HepG2 (cell line): ENCODE results near the gene TLX1. TPM values are rescaled to one million over a fixed set of nuclear protein-coding genes. Genes with fewer than 3 reads are reported as not detected.
A peak's percentile ranks its signal among the peaks of the same experiment; 100 is the strongest.

Experiments used
- ATF6 ChIP-seq: sonication (generic); formaldehyde crosslinking; conservative IDR thresholded peaks from 2 replicates; pipeline ENCODE4 v1.4.0; 2020; ENCODE audit warnings: missing genetic modification reagents
- CSRNP1 ChIP-seq: sonication (generic); formaldehyde crosslinking; IDR thresholded peaks from 2 replicates; pipeline ENCODE4 v1.8.1; 2023; ENCODE audit warnings: mild to moderate bottlenecking, missing genetic modification reagents
- EHMT2 ChIP-seq: fragments of 200-600 bp; sonication (generic); IDR thresholded peaks from 2 replicates; pipeline ENCODE4 v1.7.0; 2017; ENCODE audit warnings: antibody characterized with exemption, low read depth, low read length, borderline replicate concordance
- FOXA1 ChIP-seq, 2 experiments: fragments of 450-650 bp in 1 of 2; sonication (generic) in 1 of 2; formaldehyde crosslinking in 1 of 2; IDR thresholded peaks; 2 replicates each; pipeline versions ENCODE4 v1.4.0 to v1.6.1; 2016 to 2020; ENCODE audit warnings: missing genetic modification reagents in 1 of 2
- GLMP ChIP-seq: sonication (generic); formaldehyde crosslinking; IDR thresholded peaks from 2 replicates; pipeline ENCODE4 v1.9.0; 2021; ENCODE audit warnings: missing genetic modification reagents, mild to moderate bottlenecking, borderline replicate concordance
- HNF4G ChIP-seq, 2 experiments: sonication (generic) in 1 of 2; formaldehyde crosslinking in 1 of 2; IDR thresholded peaks; 2 replicates each; pipeline versions ENCODE4 v1.4.0 to v1.6.1; 2011 to 2020; ENCODE audit warnings: borderline replicate concordance in 2 of 2, low read depth in 2 of 2, mild to moderate bottlenecking in 2 of 2, low read length in 1 of 2, missing genetic modification reagents in 1 of 2, moderate library complexity in 1 of 2
- ISL2 ChIP-seq: sonication (generic); formaldehyde crosslinking; IDR thresholded peaks from 2 replicates; pipeline ENCODE4 v1.5.0; 2020; ENCODE audit warnings: missing genetic modification reagents
- NR3C1 ChIP-seq: sonication (generic); formaldehyde crosslinking; IDR thresholded peaks from 2 replicates; pipeline ENCODE4 v1.4.0; 2020; ENCODE audit warnings: missing genetic modification reagents
- TCF12 ChIP-seq, 2 experiments: fragments of 450-650 bp in 1 of 2; sonication (generic) in 1 of 2; formaldehyde crosslinking in 1 of 2; IDR thresholded peaks; 2 replicates each; pipeline versions ENCODE4 v1.6.1 to v1.8.0; 2017 to 2022; ENCODE audit warnings: antibody characterized with exemption in 1 of 2, mild to moderate bottlenecking in 1 of 2, missing genetic modification reagents in 1 of 2, moderate library complexity in 1 of 2
- TSC22D2 ChIP-seq: sonication (generic); formaldehyde crosslinking; IDR thresholded peaks from 2 replicates; pipeline ENCODE4 v1.5.1; 2020; ENCODE audit warnings: missing genetic modification reagents, mild to moderate bottlenecking, borderline replicate concordance
- ZBTB43 ChIP-seq: sonication (generic); formaldehyde crosslinking; conservative IDR thresholded peaks from 2 replicates; pipeline ENCODE4 v1.4.0; 2020; ENCODE audit warnings: missing genetic modification reagents
- ZBTB46 ChIP-seq: sonication (generic); formaldehyde crosslinking; IDR thresholded peaks from 2 replicates; pipeline ENCODE4 v1.4.0; 2020; ENCODE audit warnings: mild to moderate bottlenecking, missing genetic modification reagents, borderline replicate concordance
- ZNF264 ChIP-seq: sonication (generic); formaldehyde crosslinking; IDR thresholded peaks from 2 replicates; pipeline ENCODE4 v1.4.0; 2020; ENCODE audit warnings: missing genetic modification reagents
- ZNF740 ChIP-seq: sonication (generic); formaldehyde crosslinking; IDR thresholded peaks from 2 replicates; pipeline ENCODE4 v1.4.0; 2020; ENCODE audit warnings: missing genetic modification reagents
- ZSCAN9 ChIP-seq: IDR thresholded peaks from 2 replicates; pipeline ENCODE4 v1.6.1; 2016; ENCODE audit warnings: borderline replicate concordance
- polyA plus RNA-seq, 8 experiments: library from polyadenylated mRNA; depleted of rRNA in 3 of 8; stranded (reverse) in 7 of 8; unstranded in 1 of 8; fragments of >200 nt; fragmentation: Illumina TruSeq in 4 of 8; extraction: Trizol in 4 of 8; gene quantifications; 2 replicates each; pipeline versions ENCODE4 v1.2.1 to v1.2.3, GENCODE V29; 2011 to 2016; ENCODE audit warnings: low read depth in 4 of 8, missing spikeins in 1 of 8, mixed read lengths in 1 of 8; ENCODE audit not compliant: insufficient read depth in 1 of 8
- total RNA-seq, 5 experiments: library from RNA; depleted of rRNA; stranded (reverse); fragments of >200 nt; fragmentation: Illumina TruSeq; extraction: Trizol; gene quantifications; 2 replicates each; pipeline ENCODE4 v1.2.3, GENCODE V29; 2016; ENCODE audit warnings: low read depth in 1 of 5

TLX1 gene
- total and polyA plus RNA-seq, 2 of the 13 experiments (the other 11 are each of a cell fraction or from before 2014, with no cell fraction given): 0.07 to 0.26 TPM

GRCh38 chr10:101112799-101113594 is 18.1 kb upstream of the TLX1 start (continued):
- TF ChIP-seq ZNF740: 0 out of 2 replicates have a peak, but pooled peaks have one; percentile 15
- TF ChIP-seq ZBTB43: no peak
- TF ChIP-seq GLMP (CRISPR knock-in tag): no peak
- TF ChIP-seq EHMT2: peak; percentile 43; the same call in 1 of the 2 replicates
- no peak for TF ChIP-seq ATF6
- peak; percentile 23; the same call in 1 of the 2 replicates for TF ChIP-seq FOXA1 (IDR thresholded peaks at IDR 0.05)
- TF ChIP-seq FOXA1 (CRISPR knock-in tag; IDR thresholded peaks at IDR 0.05): peak; percentile 87
- TF ChIP-seq TSC22D2: no peak
- TF ChIP-seq CSRNP1 (CRISPR knock-in tag): 0 out of 2 replicates have a peak, but pooled peaks have one; percentile 38
- no peak for TF ChIP-seq ZBTB46
- no peak for TF ChIP-seq NR3C1 (CRISPR knock-in tag)
- peak; percentile 89; the same call in 1 of the 2 replicates for TF ChIP-seq HNF4G (IDR thresholded peaks at IDR 0.05; ENCODE audit: borderline replicate concordance, low read depth, low read length)
- TF ChIP-seq HNF4G (CRISPR knock-in tag; IDR thresholded peaks at IDR 0.05; ENCODE audit: borderline replicate concordance, low read depth): no peak; the same call in 1 of the 2 replicates
- no peak for TF ChIP-seq ZSCAN9
- TF ChIP-seq TCF12 (IDR thresholded peaks at IDR 0.05): no peak
- peak; percentile 9; the same call in 1 of the 2 replicates for TF ChIP-seq TCF12 (CRISPR knock-in tag; IDR thresholded peaks at IDR 0.05)
- TF ChIP-seq ISL2 (CRISPR knock-in tag): peak; percentile 45; the same call in 1 of the 2 replicates
- TF ChIP-seq ZNF264: no peak
